Measurements from ENCODE around the gene ELL.

- TF ChIP-seq, protein P1, sequence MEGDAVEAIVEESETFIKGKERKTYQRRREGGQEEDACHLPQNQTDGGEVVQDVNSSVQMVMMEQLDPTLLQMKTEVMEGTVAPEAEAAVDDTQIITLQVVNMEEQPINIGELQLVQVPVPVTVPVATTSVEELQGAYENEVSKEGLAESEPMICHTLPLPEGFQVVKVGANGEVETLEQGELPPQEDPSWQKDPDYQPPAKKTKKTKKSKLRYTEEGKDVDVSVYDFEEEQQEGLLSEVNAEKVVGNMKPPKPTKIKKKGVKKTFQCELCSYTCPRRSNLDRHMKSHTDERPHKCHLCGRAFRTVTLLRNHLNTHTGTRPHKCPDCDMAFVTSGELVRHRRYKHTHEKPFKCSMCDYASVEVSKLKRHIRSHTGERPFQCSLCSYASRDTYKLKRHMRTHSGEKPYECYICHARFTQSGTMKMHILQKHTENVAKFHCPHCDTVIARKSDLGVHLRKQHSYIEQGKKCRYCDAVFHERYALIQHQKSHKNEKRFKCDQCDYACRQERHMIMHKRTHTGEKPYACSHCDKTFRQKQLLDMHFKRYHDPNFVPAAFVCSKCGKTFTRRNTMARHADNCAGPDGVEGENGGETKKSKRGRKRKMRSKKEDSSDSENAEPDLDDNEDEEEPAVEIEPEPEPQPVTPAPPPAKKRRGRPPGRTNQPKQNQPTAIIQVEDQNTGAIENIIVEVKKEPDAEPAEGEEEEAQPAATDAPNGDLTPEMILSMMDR (conservative IDR thresholded peaks at IDR 0.05) = no peak
- no peak for TF ChIP-seq EZH2 (IDR thresholded peaks at IDR 0.05; ENCODE audit: low read depth)
Measured at GRCh38 chr19:18470787-18471186, 51.1 kb downstream of the ELL start.
